Dedifferentiated amniotic fluid mesenchymal stem cell (primary cell): ENCODE measurements around the gene AOC1.
"Not testable (repeated sequence)": the region's sequence is repeated elsewhere in the genome, so short reads cannot be mapped to it uniquely, and the experiment has no call there.

Experiments
- DNase-seq: peaks from one replicate; pipeline ENCODE4 v3.0.0-alpha.2; 2016; ENCODE audit errors: extremely low spot score

Gene AOC1

DNA sequence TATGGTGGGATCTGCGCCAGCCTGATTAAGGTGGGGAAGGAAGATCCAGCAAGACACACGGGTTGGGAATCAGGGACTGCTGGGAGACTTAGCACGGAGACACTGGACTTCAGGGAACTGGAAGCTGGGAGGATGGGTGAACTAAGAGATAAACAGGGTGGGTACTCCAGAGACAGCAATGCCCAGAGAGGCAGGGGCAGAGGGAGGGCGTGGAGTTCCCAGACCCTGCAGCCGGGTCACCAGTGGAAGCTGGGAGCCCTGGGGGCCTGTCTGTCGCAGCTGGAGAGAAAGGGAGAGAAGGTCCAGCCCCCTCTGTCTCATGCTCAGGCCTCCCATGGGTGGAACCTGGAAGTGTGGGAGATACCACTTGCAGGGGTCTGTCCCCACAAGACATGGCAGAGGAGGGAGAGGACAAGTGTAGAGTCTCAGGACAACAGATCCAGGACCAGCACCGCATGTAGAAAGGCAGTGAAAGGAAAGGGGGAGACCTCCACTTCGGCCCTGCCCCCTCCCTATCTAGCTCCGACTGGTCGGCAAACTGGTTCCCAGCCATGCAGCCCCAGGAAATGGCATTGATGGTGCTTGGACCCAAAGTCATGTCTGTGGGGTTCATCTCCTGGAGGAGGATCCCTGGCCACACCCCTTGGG lies 44.4 kb downstream of the AOC1 start:
- DNase-seq, result no peak

DNA sequence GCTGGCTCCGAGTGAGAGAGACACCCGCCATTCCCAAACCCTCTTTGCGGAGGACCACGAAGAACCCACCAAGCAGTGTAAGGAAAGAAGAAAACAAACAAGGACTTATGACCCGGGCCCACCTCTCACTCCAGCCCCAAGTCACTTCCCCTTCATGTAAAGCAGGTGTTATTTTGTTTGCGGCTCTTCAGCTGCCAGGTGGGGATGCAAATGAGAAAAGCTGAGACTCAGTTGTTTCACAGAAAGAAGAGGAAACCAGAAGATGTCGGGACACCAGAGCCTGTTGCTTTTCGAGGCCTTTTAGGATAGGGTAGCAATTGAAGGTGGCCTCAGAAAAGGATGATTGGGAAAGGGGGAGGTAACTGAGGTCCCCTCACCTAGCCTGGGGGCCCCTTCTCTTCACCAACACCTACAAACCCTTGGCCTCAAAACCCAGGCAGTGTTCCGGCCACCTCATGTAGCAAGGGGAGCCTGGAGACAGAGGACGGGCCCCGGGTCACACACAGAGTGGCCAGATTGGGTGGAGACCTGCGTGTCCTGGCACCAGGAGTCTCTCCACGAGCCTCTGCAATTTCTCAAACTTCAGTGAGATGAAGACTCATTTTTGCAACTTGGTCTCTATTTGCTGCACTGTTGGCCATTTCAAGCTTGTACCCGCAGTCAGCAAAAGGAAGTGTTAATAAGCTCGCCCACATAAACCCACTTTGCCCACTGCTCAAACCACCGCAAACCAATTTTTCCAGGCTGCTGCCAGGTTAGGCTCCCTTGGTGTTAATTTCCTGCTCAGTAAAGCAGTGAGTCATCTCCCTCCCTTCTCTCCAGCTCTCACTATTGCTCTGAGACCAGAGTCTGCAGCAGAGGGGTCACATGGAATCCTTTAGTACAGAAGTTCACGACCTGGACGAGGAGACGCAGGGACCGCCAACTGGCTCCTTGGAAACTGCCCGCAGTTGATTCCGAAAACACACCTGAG lies 45.5 kb downstream of the AOC1 start:
- no peak for DNase-seq

DNA sequence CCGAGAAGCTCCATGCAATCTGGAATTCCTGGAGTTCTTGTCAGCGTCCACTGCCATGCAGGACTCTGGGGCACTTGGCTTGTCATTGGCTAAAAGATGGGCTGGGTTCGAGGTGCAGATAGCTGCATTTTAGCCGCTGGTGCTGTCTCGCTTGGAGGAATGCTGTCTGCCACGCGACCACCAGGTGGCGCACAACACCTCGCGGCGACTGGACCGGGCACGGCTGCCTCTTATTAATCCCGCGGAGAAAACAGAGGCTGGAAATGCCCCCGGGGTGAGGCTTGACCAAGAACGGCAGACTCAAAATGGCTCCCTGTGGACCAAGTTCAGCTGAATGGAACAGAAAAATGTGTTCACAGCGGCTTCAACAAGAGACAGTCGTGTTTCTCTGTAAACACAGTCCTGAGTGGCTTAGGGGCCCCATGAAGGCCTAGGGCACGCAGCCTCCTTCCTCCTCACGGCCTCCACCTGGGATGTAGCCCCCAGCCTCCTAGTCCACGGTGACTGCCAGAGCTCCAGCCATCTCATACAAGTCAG lies 46.2 kb downstream of the AOC1 start:
- peak; percentile 47 for DNase-seq

DNA sequence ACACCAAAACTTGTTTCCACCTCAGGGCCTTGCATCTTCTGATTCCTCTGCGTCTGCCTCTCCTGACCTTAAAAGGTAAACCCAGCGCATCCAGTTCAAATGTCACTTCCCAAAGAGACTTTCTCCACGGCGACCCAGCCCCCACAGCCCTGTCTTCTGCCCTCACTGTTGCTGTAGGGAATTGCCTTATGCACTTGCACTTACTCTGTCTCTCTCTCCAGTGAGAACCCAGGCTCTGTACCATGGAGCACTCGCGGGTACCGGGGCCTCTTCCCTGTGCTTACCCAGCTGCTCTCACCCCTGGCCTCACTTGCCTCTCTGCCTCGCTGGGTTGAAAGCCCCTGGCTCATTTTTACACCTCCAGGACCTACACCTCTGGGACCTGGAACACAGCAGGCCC lies 48.4 kb downstream of the AOC1 start:
- no peak for DNase-seq

DNA sequence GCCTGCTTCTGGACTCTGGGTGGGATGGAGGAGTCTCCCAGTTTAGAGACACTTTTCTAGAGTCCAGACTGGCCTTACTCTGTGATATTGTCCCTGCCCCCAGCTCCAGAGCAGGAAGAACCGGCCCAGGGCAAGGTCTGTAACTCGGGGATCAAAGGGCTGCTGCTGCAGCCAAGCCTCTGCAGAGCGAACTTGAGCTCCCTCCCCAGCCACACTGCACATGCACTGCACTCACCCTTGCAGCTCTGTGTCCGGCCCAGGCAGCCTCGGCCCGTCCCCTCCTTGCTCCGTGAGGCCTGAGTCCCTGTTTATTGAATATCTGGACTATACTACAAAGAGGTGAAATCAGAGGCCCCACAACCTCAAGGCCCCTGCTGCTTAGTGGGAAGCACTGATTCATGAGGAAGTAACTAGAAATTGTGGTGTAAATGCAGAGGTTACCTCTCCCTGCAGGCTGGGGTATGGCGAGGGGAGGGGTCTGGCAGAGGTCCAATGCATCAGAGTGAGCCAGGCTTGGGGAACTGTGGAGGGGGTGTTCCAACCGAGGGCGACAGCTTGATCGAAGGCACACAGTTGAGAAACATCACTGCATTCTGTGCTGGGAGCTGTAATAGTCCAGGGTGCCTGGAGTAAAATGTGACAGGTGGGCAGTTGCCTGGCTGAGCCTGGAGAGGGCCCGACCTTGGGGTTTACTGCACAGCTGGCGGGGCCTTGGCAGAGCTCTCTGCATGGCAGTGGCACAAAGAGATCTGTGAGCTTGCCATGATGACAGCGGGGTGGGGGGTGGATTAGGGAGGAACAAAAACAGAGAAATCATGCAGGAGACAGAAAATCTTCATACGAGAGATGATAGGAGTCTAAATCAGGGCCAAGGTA lies 49.1 kb downstream of the AOC1 start:
- no peak for DNase-seq

DNA sequence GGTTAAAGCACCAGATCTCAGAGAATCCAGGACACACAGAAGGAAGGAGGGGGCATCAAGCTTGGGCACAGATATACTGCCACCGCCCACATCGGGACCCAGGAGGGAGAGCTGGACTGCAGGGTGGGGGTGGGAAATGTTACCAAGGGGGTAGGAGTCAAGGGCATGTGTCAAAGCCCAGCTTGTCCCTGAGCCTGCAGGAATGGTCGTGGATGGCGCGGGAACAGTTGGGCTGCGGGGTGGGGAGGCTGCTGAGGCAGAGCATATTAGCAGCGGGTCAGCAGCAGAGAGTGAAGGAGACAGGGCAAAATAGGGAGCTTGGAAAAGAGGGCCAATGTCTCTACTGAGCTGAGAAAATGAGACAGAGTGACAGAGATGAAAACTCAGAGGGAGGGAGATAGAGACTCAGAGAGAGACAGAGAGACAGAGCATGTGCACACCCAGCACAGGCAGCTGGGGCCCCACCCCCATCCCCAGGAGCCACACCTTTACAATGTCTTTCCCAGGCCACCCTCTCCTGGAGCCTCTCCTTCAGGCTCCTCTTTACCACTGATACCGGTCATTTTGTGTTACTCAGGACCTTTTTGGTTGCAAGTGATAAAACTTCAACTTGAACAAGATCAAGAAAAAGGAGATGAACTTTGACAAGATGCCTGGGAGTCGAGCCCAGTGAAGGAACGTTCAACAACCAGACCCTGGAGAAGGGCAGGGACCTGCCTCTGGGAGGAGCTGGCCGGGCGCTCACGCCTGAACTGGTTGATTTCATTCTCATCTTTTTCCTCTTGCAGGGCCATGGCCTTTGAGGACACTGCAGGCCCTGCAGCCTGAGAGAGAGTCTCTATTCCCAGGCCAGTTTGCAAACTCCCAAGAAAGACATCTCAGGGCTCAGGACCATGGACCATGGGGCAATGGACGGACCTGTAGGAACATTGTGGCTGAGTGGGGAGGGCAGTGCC lies 50.0 kb downstream of the AOC1 start:
- no peak for DNase-seq

DNA sequence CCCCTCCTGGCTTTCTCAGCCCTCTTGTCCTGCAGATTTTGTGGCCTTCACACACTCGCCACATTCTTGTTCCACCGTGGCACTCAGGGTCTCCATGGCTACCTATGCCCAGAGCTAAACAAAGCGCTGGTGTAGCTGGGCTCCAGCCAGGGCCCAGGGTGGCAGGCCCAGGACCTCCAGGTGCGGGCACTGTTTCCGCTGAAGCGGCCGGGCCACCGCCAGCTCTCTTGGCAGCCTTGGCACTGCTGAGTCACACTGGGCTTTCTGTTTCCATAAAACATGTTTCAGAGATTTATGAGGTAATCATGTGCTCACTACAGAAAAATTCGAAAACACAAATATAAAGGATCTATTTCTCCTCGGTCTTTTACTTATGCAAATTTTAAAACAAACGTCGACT lies 51.3 kb downstream of the AOC1 start:
- DNase-seq, result no peak

DNA sequence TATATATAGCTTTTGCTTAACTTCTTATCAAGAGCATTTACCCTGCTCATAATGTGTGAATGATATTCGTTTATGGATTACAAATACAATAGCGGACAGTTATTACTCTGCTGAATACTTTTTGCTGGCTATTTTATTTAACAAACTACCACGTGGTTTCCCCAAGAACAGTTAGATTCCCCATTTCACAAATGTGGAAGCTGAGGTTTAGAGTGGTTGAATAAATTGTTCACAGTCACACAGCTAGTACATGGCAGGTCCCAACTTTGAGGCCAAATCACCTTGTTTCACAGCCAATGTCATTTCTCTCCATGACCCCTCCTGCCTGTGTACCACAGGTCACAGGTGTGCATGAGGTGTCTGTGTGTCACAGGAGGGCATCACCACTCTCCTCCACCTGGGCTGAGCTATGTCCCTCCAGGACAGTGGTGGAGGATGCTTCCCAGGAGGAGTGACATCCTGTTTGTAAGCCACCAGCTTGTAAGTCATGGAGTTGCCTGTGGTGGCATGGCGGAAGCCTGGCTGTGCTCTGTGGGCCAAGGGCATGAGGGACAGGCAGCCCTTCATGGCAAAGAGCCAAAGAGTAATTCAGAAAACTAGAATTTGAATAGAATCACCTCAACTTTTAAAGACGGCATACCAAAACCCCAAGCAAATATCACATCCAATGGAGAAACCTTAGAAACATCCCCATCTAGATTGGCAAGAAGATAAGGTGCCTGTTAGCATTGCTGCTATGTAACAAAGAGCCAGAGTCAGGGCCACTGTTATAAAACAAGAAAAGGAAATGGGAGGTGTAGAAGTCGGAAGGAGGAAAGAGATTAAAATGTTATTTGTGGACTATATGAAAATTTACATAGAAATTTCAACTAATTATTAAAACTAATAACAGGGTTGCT lies 51.9 kb downstream of the AOC1 start:
- DNase-seq, result no peak

DNA sequence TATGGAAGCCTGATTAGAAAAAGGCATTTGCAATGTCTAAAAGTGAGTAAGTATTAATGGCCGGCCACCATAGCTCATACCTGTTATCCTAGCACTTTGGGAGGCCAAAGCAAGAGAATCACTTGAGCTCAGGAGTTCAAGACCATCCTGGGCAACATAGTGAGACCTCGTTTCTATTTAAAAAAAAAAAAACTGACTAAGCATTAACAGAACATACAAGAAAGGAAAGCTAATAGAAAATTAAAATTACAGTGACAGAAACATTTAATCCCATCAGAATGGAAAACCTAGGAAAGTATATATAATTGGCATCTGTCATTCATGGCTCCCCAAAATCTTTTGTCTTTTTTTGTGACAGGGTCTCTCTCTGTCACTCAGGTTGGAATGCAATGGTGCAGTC lies 55.9 kb downstream of the AOC1 start:
- DNase-seq, result no peak

DNA sequence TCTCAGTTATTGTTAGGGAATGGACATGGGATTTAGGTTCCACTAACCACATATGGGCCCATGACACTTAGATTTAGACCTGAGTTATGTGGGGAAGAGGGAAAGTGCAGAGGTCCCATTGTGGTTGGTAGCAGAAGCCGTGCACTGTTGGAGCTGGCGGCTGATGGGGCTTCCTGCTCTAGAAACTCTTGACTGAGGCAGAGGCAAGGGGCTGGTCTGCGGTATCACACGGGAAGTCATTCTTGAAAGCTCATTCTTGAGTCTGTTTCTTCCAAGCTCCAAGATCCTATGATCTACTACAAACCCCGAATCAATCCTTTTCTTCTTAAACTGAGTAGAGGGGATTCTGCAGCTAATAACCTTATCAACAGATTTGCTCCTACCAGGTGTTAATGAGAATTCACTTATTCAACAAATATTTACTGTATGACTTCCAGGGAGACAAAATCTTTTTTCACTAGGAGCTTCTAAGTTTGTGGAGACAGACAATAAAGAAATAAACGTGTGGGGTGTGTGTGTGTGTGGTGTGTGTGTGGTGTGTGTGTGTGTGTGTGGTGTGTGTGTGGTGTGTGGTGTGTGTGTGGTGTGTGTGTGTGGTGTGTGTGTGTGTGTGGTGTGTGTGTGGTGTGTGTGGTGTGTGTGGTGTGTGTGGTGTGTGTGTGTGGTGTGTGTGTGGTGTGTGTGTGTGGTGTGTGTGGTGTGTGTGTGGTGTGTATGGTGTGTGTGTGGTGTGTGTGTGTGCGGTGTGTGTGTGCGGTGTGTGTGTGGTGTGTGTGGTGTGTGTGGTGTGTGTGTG lies 57.1 kb downstream of the AOC1 start:
- DNase-seq, result no peak

DNA sequence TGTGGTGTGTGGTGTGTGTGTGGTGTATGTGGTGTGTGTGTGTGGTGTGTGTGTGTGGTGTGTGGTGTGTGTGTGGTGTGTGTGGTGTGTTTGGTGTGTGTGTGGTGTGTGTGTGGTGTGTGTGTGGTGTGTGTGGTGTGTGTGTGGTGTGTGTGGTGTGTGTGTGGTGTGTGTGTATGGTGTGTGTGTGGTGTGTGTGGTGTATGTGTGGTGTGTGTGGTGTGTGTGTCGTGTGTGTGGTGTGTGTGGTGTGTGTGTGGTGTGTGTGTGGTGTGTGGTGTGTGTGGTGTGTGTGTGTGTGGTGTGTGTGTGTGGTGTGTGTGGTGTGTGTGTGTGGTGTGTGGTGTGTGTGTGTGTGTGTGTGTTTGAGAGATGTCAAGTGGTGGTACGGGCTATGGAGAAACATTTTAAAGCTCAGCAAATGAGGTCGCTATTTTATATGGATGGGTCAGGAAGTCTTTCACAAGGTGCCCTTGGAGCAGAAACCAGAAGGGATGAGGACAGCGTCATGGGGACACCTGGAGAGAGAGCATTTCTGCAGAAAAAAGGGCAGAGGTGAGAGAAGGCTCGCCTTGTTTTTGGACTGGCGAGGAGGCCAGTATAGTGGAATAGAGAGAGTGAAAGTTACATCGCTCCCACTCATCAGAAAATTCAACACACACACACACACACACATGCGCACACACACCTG lies 58.1 kb downstream of the AOC1 start:
- not testable (repeated sequence) for DNase-seq

DNA sequence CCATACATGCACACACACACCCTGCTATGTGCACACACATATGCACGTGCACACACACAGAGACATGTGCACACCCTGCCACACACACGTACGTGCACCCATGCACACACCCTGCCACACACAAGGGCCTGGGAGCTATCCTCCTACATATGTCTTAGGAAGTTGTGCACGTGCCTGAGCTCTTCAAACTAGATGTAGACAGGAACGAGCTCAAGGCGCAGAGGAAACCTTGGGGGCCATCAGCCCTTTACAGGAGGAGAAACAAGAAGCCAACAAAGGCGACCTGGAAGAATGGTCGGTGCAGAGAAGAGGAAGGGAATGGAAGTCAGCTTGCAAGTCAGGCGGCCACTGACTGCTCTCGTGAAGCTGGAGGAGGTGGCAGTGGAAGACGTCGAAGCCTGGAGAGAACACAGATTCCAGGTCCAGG lies 58.7 kb downstream of the AOC1 start:
- no peak for DNase-seq
